ENCODE measurements around the gene GKN2. TPM values are rescaled to one million over a fixed set of nuclear protein-coding genes. Genes with fewer than 3 reads are reported as not detected.

The GKN2 gene
- total RNA-seq, 1 experiment from 2014 or later, result not detected

GRCh38 chr2:68911246-68911645, 41.4 kb downstream of the GKN2 start:
- intact Hi-C loops (cut with micrococcal nuclease), result no loop called here
- H3K9ac ChIP-seq (ENCODE audit: low read length), result no peak overlapping the region
- ChIA-PET RAD21 (ENCODE audit: low non-redundant PET in 1 of 2, low total read pairs in 2 of 2, uncharacterized antibody in 2 of 2, unreplicated experiment in 2 of 2) (no interaction called here), CTCF (interaction anchor here (0.7 kb wide), 1 partner anchor 14 kb away, joined by 3 read pairs; no protein-coding TSS in a partner anchor), POLR2A (no interaction called here)
- peaks cover 20 to 23% of the 10 kb centered on the region in 2 experiments for H3K4me1 ChIP-seq (ENCODE audit: control insufficient read depth in 1 of 2, insufficient read depth in 2 of 2, low read length in 2 of 2)
- no peak for ATAC-seq
- no peak overlapping the region for H2AFZ ChIP-seq (ENCODE audit: low read depth, low read length, poor library complexity, severe bottlenecking)
- no peak overlapping the region for H3K4me2 ChIP-seq (ENCODE audit: low read length)
- no peak for TF ChIP-seq CTCF (IDR thresholded peaks at IDR 0.05 in 2 of 3, conservative IDR thresholded peaks at IDR 0.05 in 1 of 3; ENCODE audit: borderline replicate concordance in 1 of 3, insufficient read depth in 1 of 3, low read depth in 2 of 3, low read length in 2 of 3)
- no peak for TF ChIP-seq CBX3 (IDR thresholded peaks at IDR 0.05; ENCODE audit: low read depth)
- TF ChIP-seq EZH2phosphoT487 (IDR thresholded peaks at IDR 0.05; ENCODE audit: borderline replicate concordance), result no peak
- H3K4me3 ChIP-seq (replicated peaks in 1 of 2; ENCODE audit: low read depth in 1 of 2, low read length in 2 of 2), result no peak overlapping the region
- BruUV-seq (replicated peaks), result no TSS peak
- no peak for DNase-seq (ENCODE audit: low read depth, low spot score)
- no peak overlapping the region for H3K27ac ChIP-seq (ENCODE audit: low read depth, low read length)
- H3K36me3 ChIP-seq (ENCODE audit: control insufficient read depth in 1 of 2, insufficient read depth in 2 of 2, low read length in 2 of 2), result no peaks in the 10 kb centered on the region
- H4K20me1 ChIP-seq (ENCODE audit: insufficient read depth), result no peaks in the 10 kb centered on the region
- no peaks in the 10 kb centered on the region for H3K9me3 ChIP-seq (ENCODE audit: control insufficient read depth in 1 of 2, insufficient read depth in 1 of 2, low read depth in 1 of 2, low read length in 2 of 2)
- no peaks in the 10 kb centered on the region for H3K9me2 ChIP-seq (ENCODE audit: insufficient read depth)
- no peaks in the 10 kb centered on the region for H3K27me3 ChIP-seq (ENCODE audit: insufficient read depth, low read length)
- no peaks in the 10 kb centered on the region for H3K79me2 ChIP-seq (ENCODE audit: insufficient read depth, low read length)

- TF ChIP-seq YY1 (IDR thresholded peaks at IDR 0.05; ENCODE audit: extremely low read depth, insufficient replicate concordance, low read depth, low read length) (no peak), RAD21 (IDR thresholded peaks at IDR 0.05; ENCODE audit: low read depth) (peak; percentile 85), FOSL1 (IDR thresholded peaks at IDR 0.05; ENCODE audit: low read depth) (no peak), MAX (IDR thresholded peaks at IDR 0.05) (no peak), CTCF (IDR thresholded peaks at IDR 0.05 in 2 of 3, conservative IDR thresholded peaks at IDR 0.05 in 1 of 3; ENCODE audit: borderline replicate concordance in 1 of 3, insufficient read depth in 1 of 3, low read depth in 2 of 3, low read length in 2 of 3) (peak; percentile 82 to 87 (median 83)), ATF3 (IDR thresholded peaks at IDR 0.05) (no peak), EGR1 (IDR thresholded peaks at IDR 0.05; ENCODE audit: low read depth) (no peak), ELF1 (IDR thresholded peaks at IDR 0.05; ENCODE audit: borderline replicate concordance, low read depth) (no peak), CBX3 (IDR thresholded peaks at IDR 0.05; ENCODE audit: low read depth) (peak; percentile 15; the same call in 1 of the 2 replicates)
- H3K4me2 ChIP-seq (ENCODE audit: low read length), result no peak overlapping the region
- DNase-seq (ENCODE audit: low read depth, low spot score), result peak; percentile 73
- no peaks in the 10 kb centered on the region for H3K36me3 ChIP-seq (ENCODE audit: control insufficient read depth in 1 of 2, insufficient read depth in 2 of 2, low read length in 2 of 2)
- ATAC-seq, result peak; percentile 57
- ChIA-PET CTCF (interaction anchor here (0.7 to 1.7 kb wide), 5 partner anchors 15 to 315 kb away, joined by 3 to 7 read pairs (median 3); no protein-coding TSS in a partner anchor), POLR2A (no interaction called here), RAD21 (ENCODE audit: low non-redundant PET in 1 of 2, low total read pairs in 2 of 2, uncharacterized antibody in 2 of 2, unreplicated experiment in 2 of 2) (no interaction called here)
- H3K4me3 ChIP-seq (replicated peaks in 1 of 2; ENCODE audit: low read depth in 1 of 2, low read length in 2 of 2), result no peak overlapping the region
- H3K9me3 ChIP-seq (ENCODE audit: control insufficient read depth in 1 of 2, insufficient read depth in 1 of 2, low read depth in 1 of 2, low read length in 2 of 2), result no peaks in the 10 kb centered on the region
- H3K27ac ChIP-seq (ENCODE audit: low read depth, low read length), result no peak overlapping the region
- no peak overlapping the region for H3K9ac ChIP-seq (ENCODE audit: low read length)
- H3K27me3 ChIP-seq (ENCODE audit: insufficient read depth, low read length), result no peaks in the 10 kb centered on the region
- H2AFZ ChIP-seq (ENCODE audit: low read depth, low read length, poor library complexity, severe bottlenecking), result peak overlapping the region; percentile 44
- no peaks in the 10 kb centered on the region for H4K20me1 ChIP-seq (ENCODE audit: insufficient read depth)
- peaks cover 20 to 23% of the 10 kb centered on the region in 2 experiments for H3K4me1 ChIP-seq (ENCODE audit: control insufficient read depth in 1 of 2, insufficient read depth in 2 of 2, low read length in 2 of 2)
- no peaks in the 10 kb centered on the region for H3K79me2 ChIP-seq (ENCODE audit: insufficient read depth, low read length)
- intact Hi-C loops (cut with micrococcal nuclease), result loop anchor here (5.0 kb wide), 3 partner anchors 73 to 443 kb away; partner anchors contain the start of genes APLF and FBXO48
- no peaks in the 10 kb centered on the region for H3K9me2 ChIP-seq (ENCODE audit: insufficient read depth)
- BruUV-seq (replicated peaks), result no TSS peak
These were observed 42.7 kb downstream of the GKN2 start for GRCh38 chr2:68909793-68910674.
